Measurements from ENCODE around the gene GGN. TPM values are rescaled to one million over a fixed set of nuclear protein-coding genes. Genes with fewer than 3 reads are reported as not detected.

GGN gene
- total RNA-seq, 1 experiment from 2014 or later: 0.73 TPM

DNA sequence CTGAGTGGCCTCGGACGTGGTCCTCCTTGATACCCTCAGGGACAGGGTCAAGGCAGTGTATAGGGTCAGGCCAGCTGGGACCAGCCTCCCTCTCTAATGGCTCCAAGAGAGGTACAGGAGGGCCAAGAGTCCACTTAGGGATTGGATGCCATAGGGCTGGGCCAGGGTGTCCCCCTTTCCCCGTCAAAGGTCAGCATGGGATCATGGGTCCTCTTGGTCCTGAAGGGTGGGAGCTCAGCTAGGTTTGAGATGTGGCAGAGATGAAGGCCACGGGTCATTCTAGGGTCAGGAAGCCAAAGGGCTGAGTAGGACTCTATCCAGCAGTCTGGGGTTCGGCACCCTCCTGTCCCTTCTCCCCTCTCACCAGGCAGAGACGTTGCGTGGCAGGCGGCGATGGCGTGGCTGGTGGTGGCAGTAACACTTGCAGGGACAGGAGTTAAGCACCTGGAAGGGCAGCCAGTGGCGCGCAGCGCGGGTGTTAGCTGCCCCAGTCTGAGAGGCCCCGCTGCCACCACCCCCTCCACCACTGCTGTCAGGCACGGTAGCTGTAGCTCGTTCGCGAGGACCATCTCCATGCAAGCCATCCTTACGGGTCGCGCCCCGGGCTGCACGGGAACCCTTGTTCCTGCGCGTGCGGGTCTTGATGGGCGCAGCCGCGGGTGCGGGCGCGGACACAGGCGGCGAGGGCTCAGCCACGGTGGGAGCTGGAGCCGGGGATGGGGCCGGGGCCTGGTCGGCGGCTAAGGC lies 2.6 kb downstream of the GGN start:
- H3K36me3 ChIP-seq (ENCODE audit: low read depth, low read length): peaks cover 15% of the 10 kb centered on the region

GRCh38 chr19:38384209-38385027 lies 3.4 kb downstream of the GGN start:
- Histone ChIP-seq H3K27ac (ENCODE audit: low read length) (no peak overlapping the region), H3K79me2 (ENCODE audit: low read length) (no peaks in the 10 kb centered on the region), H3K4me3 (ENCODE audit: low read length) (no peak overlapping the region), H3K9me3 (ENCODE audit: low read length) (no peaks in the 10 kb centered on the region), H3F3A (ENCODE audit: low read length, unreplicated experiment) (no peaks in the 10 kb centered on the region), H3K9me2 (replicated peaks; ENCODE audit: low read length) (no peaks in the 10 kb centered on the region), H3K27me3 (ENCODE audit: low read length) (no peaks in the 10 kb centered on the region), H3K4me1 (ENCODE audit: insufficient read depth, low read length) (peaks cover 3% of the 10 kb centered on the region; the same call in 1 of the 2 replicates), H3K9ac (ENCODE audit: low read length) (no peak overlapping the region), H2AFZ (ENCODE audit: low read length) (no peak overlapping the region), H3K36me3 (ENCODE audit: low read depth, low read length) (peaks cover 16% of the 10 kb centered on the region), H3K4me2 (ENCODE audit: low read length) (no peak overlapping the region), H4K20me1 (ENCODE audit: low read length) (no peaks in the 10 kb centered on the region)
- DNase-seq (peak; percentile 19), ATAC-seq (no peak)
- CTCF ChIA-PET: interaction anchor here (0.5 kb wide), 1 partner anchor 48 kb away, joined by 3 read pairs; no protein-coding TSS in a partner anchor
- no TSS peak for BruUV-seq (replicated peaks)
- TF ChIP-seq EZH2phosphoT487 (IDR thresholded peaks at IDR 0.05; ENCODE audit: borderline replicate concordance, low read length): no peak
- peak; percentile 43 for TF ChIP-seq CTCF (conservative IDR thresholded peaks at IDR 0.05; ENCODE audit: low read depth, low read length)
- intact Hi-C loops (cut with micrococcal nuclease): loop anchor here (5.0 kb wide), 1 partner anchor 47 kb away; the partner anchor contains the start of gene CATSPERG
- POLR2A ChIA-PET (ENCODE audit: unreplicated experiment): interaction anchor here (0.6 kb wide), 1 partner anchor 968 kb away, joined by 4 read pairs; no protein-coding TSS in a partner anchor

More for the DNA sequence above, 2.6 kb downstream of the GGN start:
- peaks cover 6% of the 10 kb centered on the region; the same call in 1 of the 2 replicates for H3K4me1 ChIP-seq (ENCODE audit: insufficient read depth, low read length)
- H3K27ac ChIP-seq (ENCODE audit: low read length): no peak overlapping the region
- H3K9me2 ChIP-seq (replicated peaks; ENCODE audit: low read length): no peaks in the 10 kb centered on the region
- H4K20me1 ChIP-seq (ENCODE audit: low read length): no peaks in the 10 kb centered on the region
- ATAC-seq (no peak), DNase-seq (no peak)
- no TSS peak for BruUV-seq (replicated peaks)
- no peak overlapping the region for H3K9ac ChIP-seq (ENCODE audit: low read length)
- H3K9me3 ChIP-seq (ENCODE audit: low read length): no peaks in the 10 kb centered on the region
- H3K27me3 ChIP-seq (ENCODE audit: low read length): no peaks in the 10 kb centered on the region
- no peak overlapping the region for H3K4me3 ChIP-seq (ENCODE audit: low read length)
- H2AFZ ChIP-seq (ENCODE audit: low read length): no peak overlapping the region
- no peak overlapping the region for H3K4me2 ChIP-seq (ENCODE audit: low read length)
- H3K79me2 ChIP-seq (ENCODE audit: low read length): no peaks in the 10 kb centered on the region
- no peak for TF ChIP-seq EZH2 (IDR thresholded peaks at IDR 0.05; ENCODE audit: low read length, unreplicated experiment)
- no peak for TF ChIP-seq CTCF (conservative IDR thresholded peaks at IDR 0.05; ENCODE audit: low read depth, low read length)
- no peak for TF ChIP-seq EZH2phosphoT487 (IDR thresholded peaks at IDR 0.05; ENCODE audit: borderline replicate concordance, low read length)
- H3F3A ChIP-seq (ENCODE audit: low read length, unreplicated experiment): no peaks in the 10 kb centered on the region
- intact Hi-C loops (cut with micrococcal nuclease): loop anchor here (5.0 kb wide), 1 partner anchor 48 kb away; the partner anchor contains the start of gene CATSPERG
- POLR2A ChIA-PET (ENCODE audit: unreplicated experiment): no interaction called here
- CTCF ChIA-PET: no interaction called here

All from PC-3 (cell line).